Measurements from ENCODE around the gene TRMT44. TPM values are rescaled to one million over a fixed set of nuclear protein-coding genes. Genes with fewer than 3 reads are reported as not detected.

TRMT44 gene
- total and polyA plus RNA-seq, 2 of the 4 experiments (the other 2 are of a cell fraction): 7.3 to 8.1 TPM

Small RNA genes within 50 kb of the gene (microRNA-seq; reads per million reads assigned to microRNA genes)
- 4.1 reads per million for gene RNA5SP152 (ENCODE audit: insufficient read depth, insufficient read length)

Small RNA genes within 50 kb of the gene (small RNA-seq; reads per million reads assigned to genes)
- gene RNA5SP152: 0 to 0.60 (median 0) reads per million in 5 experiments

Other genes starting within 250 kb of the TRMT44 start
- gene SH3TC1, start 241.5 kb upstream of the TRMT44 start, total RNA-seq (2012; rRNA removed): 1.4 and 1.6 TPM in 2 replicates
- 2.2 and 2.3 TPM in 2 replicates for gene SH3TC1, start 241.5 kb upstream of the TRMT44 start, polyA plus RNA-seq (2012; rRNA removed)
- 1.1 and 1.3 TPM in 2 replicates for gene HTRA3, start 171.0 kb upstream of the TRMT44 start, total RNA-seq (2012; rRNA removed)
- 8.9 and 9.5 TPM in 2 replicates for gene HTRA3, start 171.0 kb upstream of the TRMT44 start, polyA plus RNA-seq (2012; rRNA removed)
- gene ACOX3, start 54 bp upstream of the TRMT44 start, total RNA-seq (2012; rRNA removed): 24.2 and 25.8 TPM in 2 replicates
- 13.2 and 15.2 TPM in 2 replicates for gene ACOX3, start 54 bp upstream of the TRMT44 start, polyA plus RNA-seq (2012; rRNA removed)
- gene GPR78, start 139.6 kb downstream of the TRMT44 start, total RNA-seq (2012; rRNA removed): under 0.01 TPM in 2 replicates
- 0.07 and 0.10 TPM in 2 replicates for gene GPR78, start 139.6 kb downstream of the TRMT44 start, polyA plus RNA-seq (2012; rRNA removed)
- gene CPZ, start 152.0 kb downstream of the TRMT44 start, total RNA-seq (2012; rRNA removed): 0.56 and 0.90 TPM in 2 replicates
- 8.2 and 10.3 TPM in 2 replicates for gene CPZ, start 152.0 kb downstream of the TRMT44 start, polyA plus RNA-seq (2012; rRNA removed)